Hepatocyte (in vitro differentiated cells): ENCODE results near the gene TP53RK. TPM values are rescaled to one million over a fixed set of nuclear protein-coding genes. Genes with fewer than 3 reads are reported as not detected.
"Not testable (repeated sequence)": the region's sequence is repeated elsewhere in the genome, so short reads cannot be mapped to it uniquely, and the experiment has no call there.

ENCODE experiments used
- DNase-seq: peaks from one replicate; pipeline ENCODE4 v3.0.0-alpha.2; 2016; ENCODE audit warnings: low spot score
- H2AFZ ChIP-seq: fragments of 200-600 bp; sonication (generic); 2 replicates; pipeline ENCODE4 v1.6.0; 2016; ENCODE audit warnings: antibody characterized with exemption, mild to moderate bottlenecking
- H3K27ac ChIP-seq: fragments of 200-600 bp; sonication (generic); 2 replicates; pipeline ENCODE4 v1.5.1; 2016; ENCODE audit warnings: mild to moderate bottlenecking
- H3K27me3 ChIP-seq: fragments of 200-600 bp; sonication (generic); 2 replicates; pipeline ENCODE4 v1.6.1; 2016
- H3K36me3 ChIP-seq: fragments of 200-600 bp; sonication (generic); replicated peaks from 2 replicates; pipeline ENCODE4 v1.5.1; 2016; ENCODE audit warnings: low read depth; ENCODE audit not compliant: insufficient read depth
- H3K4me1 ChIP-seq: fragments of 200-600 bp; sonication (generic); 2 replicates; pipeline ENCODE4 v1.5.1; 2016; ENCODE audit warnings: mild to moderate bottlenecking, moderate library complexity; ENCODE audit not compliant: insufficient read depth
- H3K4me2 ChIP-seq: fragments of 200-600 bp; sonication (generic); 2 replicates; pipeline ENCODE4 v1.6.0; 2016
- H3K4me3 ChIP-seq: fragments of 200-600 bp; sonication (generic); 2 replicates; pipeline ENCODE4 v1.5.1; 2016; ENCODE audit warnings: mild to moderate bottlenecking
- H3K79me2 ChIP-seq: fragments of 200-600 bp; sonication (generic); 2 replicates; pipeline ENCODE4 v1.6.0; 2017; ENCODE audit warnings: mild to moderate bottlenecking
- H3K9me2 ChIP-seq: fragments of 200-600 bp; sonication (generic); replicated peaks from 2 replicates; pipeline ENCODE4 v1.6.0; 2017; ENCODE audit warnings: mild to moderate bottlenecking; ENCODE audit not compliant: insufficient read depth
- H3K9me3 ChIP-seq: fragments of 200-600 bp; sonication (generic); 2 replicates; pipeline ENCODE4 v1.5.1; 2016; ENCODE audit warnings: low read depth, mild to moderate bottlenecking
- H4K20me1 ChIP-seq: fragments of 200-600 bp; sonication (generic); 2 replicates; pipeline ENCODE4 v1.6.0; 2016; ENCODE audit warnings: mild to moderate bottlenecking; ENCODE audit not compliant: insufficient read depth, poor library complexity, severe bottlenecking
- CTCF ChIP-seq: fragments of 200-600 bp; sonication (generic); IDR thresholded peaks from 2 replicates; pipeline ENCODE4 v1.5.1; 2016; ENCODE audit warnings: antibody characterized with exemption, mild to moderate bottlenecking; ENCODE audit not compliant: poor library complexity
- EZH2 ChIP-seq: fragments of 200-600 bp; sonication (generic); IDR thresholded peaks from 2 replicates; pipeline ENCODE4 v1.6.1; 2016; ENCODE audit warnings: antibody characterized with exemption, mild to moderate bottlenecking, borderline replicate concordance
- EZH2phosphoT487 ChIP-seq: fragments of 200-600 bp; sonication (generic); IDR thresholded peaks from one replicate; pipeline ENCODE4 v1.6.1; 2018; ENCODE audit warnings: antibody characterized with exemption, mild to moderate bottlenecking, low read depth, moderate library complexity; ENCODE audit not compliant: unreplicated experiment, severe bottlenecking
- WGBS: methylation state at CpG from one replicate; pipeline ENCODE4 v1.1.6; 2016; ENCODE audit warnings: low lambda C conversion rate; ENCODE audit errors: missing lambda C conversion rate; 5-methylcytosine and 5-hydroxymethylcytosine counted together
- polyA plus RNA-seq: library from polyadenylated mRNA; unstranded; fragments of >200 nt; fragmentation: Nextera tagmentation; extraction: Ambion mirVana; gene quantifications from 2 replicates; pipeline ENCODE4 v1.2.1, GENCODE V29; 2016
- total RNA-seq: library from RNA; depleted of rRNA; stranded (reverse); fragments of >200 nt; gene quantifications from 2 replicates; pipeline ENCODE4 v1.2.3, GENCODE V29; 2014

Gene TP53RK
- total and polyA plus RNA-seq, 2 experiments from 2014 or later = 19.6 to 19.8 TPM

GRCh38 chr20:46678516-46678915, 10.7 kb downstream of the TP53RK start:
- H3K4me3 ChIP-seq = no peak overlapping the region
- WGBS = 90% methylated on average over 4 of the region's 4 CpGs
- DNase-seq = no peak
- H3K27me3 ChIP-seq = no peaks in the 10 kb centered on the region
- no peak overlapping the region for H3K27ac ChIP-seq
- H2AFZ ChIP-seq = no peak overlapping the region
- no peaks in the 10 kb centered on the region for H3K9me3 ChIP-seq
- no peaks in the 10 kb centered on the region for H3K9me2 ChIP-seq
- H3K36me3 ChIP-seq = no peaks in the 10 kb centered on the region
- peaks cover 21% of the 10 kb centered on the region for H3K79me2 ChIP-seq
- peaks cover 3% of the 10 kb centered on the region for H3K4me1 ChIP-seq
- TF ChIP-seq CTCF (no peak), EZH2phosphoT487 (no peak), EZH2 (no peak)
- peaks cover 2% of the 10 kb centered on the region for H4K20me1 ChIP-seq
- H3K4me2 ChIP-seq = no peak overlapping the region

- Histone ChIP-seq H4K20me1 (peaks cover 2% of the 10 kb centered on the region), H3K9me3 (no peaks in the 10 kb centered on the region), H3K27me3 (no peaks in the 10 kb centered on the region), H3K79me2 (peaks cover 15% of the 10 kb centered on the region), H3K36me3 (no peaks in the 10 kb centered on the region), H3K27ac (no peak overlapping the region), H3K4me2 (no peak overlapping the region), H3K9me2 (no peaks in the 10 kb centered on the region), H2AFZ (no peak overlapping the region), H3K4me3 (no peak overlapping the region), H3K4me1 (no peaks in the 10 kb centered on the region)
- WGBS = 82% methylated on average over 5 of the region's 5 CpGs
- no peak for DNase-seq
- no peak for TF ChIP-seq CTCF
- no peak for TF ChIP-seq EZH2
- TF ChIP-seq EZH2phosphoT487 = no peak
These were observed 11.6 kb downstream of the TP53RK start for GRCh38 chr20:46677608-46678007.

GRCh38 chr20:46676649-46677316, 12.5 kb downstream of the TP53RK start:
- H3K9me3 ChIP-seq, H3K27me3 ChIP-seq, H3K4me3 ChIP-seq, H3K36me3 ChIP-seq, H3K4me2 ChIP-seq, H3K27ac ChIP-seq, H2AFZ ChIP-seq, H4K20me1 ChIP-seq, DNase-seq, H3K79me2 ChIP-seq, H3K4me1 ChIP-seq, H3K9me2 ChIP-seq: not testable (repeated sequence)
- WGBS = 90% methylated on average over 13 of the region's 14 CpGs

- no peak overlapping the region for H3K4me2 ChIP-seq
- no peaks in the 10 kb centered on the region for H3K9me2 ChIP-seq
- WGBS = 72% methylated on average over 14 of the region's 14 CpGs
- no peaks in the 10 kb centered on the region for H3K36me3 ChIP-seq
- H3K9me3 ChIP-seq = no peaks in the 10 kb centered on the region
- no peaks in the 10 kb centered on the region for H3K27me3 ChIP-seq
- no peaks in the 10 kb centered on the region for H3K4me1 ChIP-seq
- no peaks in the 10 kb centered on the region for H4K20me1 ChIP-seq
- TF ChIP-seq EZH2phosphoT487 = no peak
- TF ChIP-seq EZH2 = no peak
- TF ChIP-seq CTCF = no peak
- no peak overlapping the region for H3K27ac ChIP-seq
- H2AFZ ChIP-seq = no peak overlapping the region
- no peak overlapping the region for H3K4me3 ChIP-seq
- no peak for DNase-seq
- H3K79me2 ChIP-seq = no peaks in the 10 kb centered on the region
These were observed 14.8 kb downstream of the TP53RK start for GRCh38 chr20:46674253-46675083.
